ENCODE data around the gene SLC47A1.

SLC47A1 gene

GRCh38 chr17:19538095-19539039 is 4.7 kb downstream of the SLC47A1 start:
- TF ChIP-seq CTCF (IDR thresholded peaks at IDR 0.05; ENCODE audit: low read depth, low read length, missing control alignments) = no peak
- no peak overlapping the region for H3K4me3 ChIP-seq (ENCODE audit: low read depth, low read length)
- DNase-seq (ENCODE audit: low read depth) = no peak
- in situ Hi-C loops (cut with HindIII; ENCODE audit: low sequenced_read_pairs) = no loop called here

DNA sequence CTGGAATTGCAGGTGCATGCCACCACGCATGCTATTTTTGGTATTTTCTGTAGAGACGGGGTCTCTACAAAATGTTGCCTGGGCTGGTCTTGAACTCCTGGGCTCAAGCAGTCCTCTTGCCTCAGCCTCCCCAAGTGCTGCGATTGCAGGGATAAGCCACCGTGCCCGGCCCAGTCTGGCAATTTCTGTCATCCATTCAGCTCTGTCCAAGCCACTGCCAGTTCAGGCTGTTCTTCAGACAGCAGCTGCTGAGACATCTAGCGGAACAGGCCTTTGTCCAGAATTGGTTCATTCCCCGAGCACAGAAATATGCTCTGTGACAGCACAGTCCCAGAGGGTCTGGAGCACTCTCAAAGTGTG is 5.4 kb downstream of the SLC47A1 start:
- TF ChIP-seq CTCF (IDR thresholded peaks at IDR 0.05; ENCODE audit: low read depth, low read length, missing control alignments) = no peak
- in situ Hi-C loops (cut with HindIII; ENCODE audit: low sequenced_read_pairs) = no loop called here
- DNase-seq (ENCODE audit: low read depth) = no peak
- no peak overlapping the region for H3K4me3 ChIP-seq (ENCODE audit: low read depth, low read length)

GRCh38 chr17:19539841-19540311 is 6.2 kb downstream of the SLC47A1 start:
- in situ Hi-C loops (cut with HindIII; ENCODE audit: low sequenced_read_pairs) = no loop called here
- DNase-seq (ENCODE audit: low read depth) = no peak
- H3K4me3 ChIP-seq (ENCODE audit: low read depth, low read length) = no peak overlapping the region
- TF ChIP-seq CTCF (IDR thresholded peaks at IDR 0.05; ENCODE audit: low read depth, low read length, missing control alignments) = no peak

DNA sequence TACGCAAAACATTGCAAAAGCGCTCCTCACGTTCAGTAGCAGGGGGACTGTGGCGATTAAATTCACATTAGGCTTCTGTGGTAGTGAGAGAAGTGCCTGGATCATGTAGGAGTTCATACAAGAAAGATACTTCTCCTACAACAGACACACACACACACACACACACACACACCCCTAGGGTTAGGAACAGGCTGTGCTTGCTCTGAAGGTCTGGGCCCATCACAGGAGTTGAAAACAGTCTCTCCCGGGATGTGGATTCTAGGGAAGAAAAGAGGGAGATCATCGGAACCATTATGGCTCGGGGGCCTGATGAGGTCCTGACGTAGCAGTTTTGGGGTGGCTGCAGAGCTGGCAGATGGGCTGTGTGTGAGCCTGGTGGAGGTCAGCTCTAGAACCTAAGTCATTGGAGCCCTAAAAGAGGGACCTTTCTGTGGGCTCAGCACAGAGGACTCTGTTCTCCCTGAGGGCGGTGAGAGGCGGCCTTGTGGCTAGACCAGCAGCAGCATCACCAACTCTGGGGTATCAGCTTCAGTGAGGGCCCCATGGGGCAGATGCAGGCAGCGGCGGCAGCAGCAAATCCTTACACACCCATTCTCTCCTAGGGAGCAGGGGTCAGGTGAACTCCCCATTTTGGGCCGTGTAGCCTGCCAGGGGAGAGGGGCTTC is 7.2 kb downstream of the SLC47A1 start:
- no peak for TF ChIP-seq CTCF (IDR thresholded peaks at IDR 0.05; ENCODE audit: low read depth, low read length, missing control alignments)
- DNase-seq (ENCODE audit: low read depth) = no peak
- in situ Hi-C loops (cut with HindIII; ENCODE audit: low sequenced_read_pairs) = no loop called here
- no peak overlapping the region for H3K4me3 ChIP-seq (ENCODE audit: low read depth, low read length)

- in situ Hi-C loops (cut with HindIII; ENCODE audit: low sequenced_read_pairs) = no loop called here
- no peak for TF ChIP-seq CTCF (IDR thresholded peaks at IDR 0.05; ENCODE audit: low read depth, low read length, missing control alignments)
- H3K4me3 ChIP-seq (ENCODE audit: low read depth, low read length) = no peak overlapping the region
- DNase-seq (ENCODE audit: low read depth) = no peak
These were observed 7.8 kb downstream of the SLC47A1 start for GRCh38 chr17:19541445-19541844.

DNA sequence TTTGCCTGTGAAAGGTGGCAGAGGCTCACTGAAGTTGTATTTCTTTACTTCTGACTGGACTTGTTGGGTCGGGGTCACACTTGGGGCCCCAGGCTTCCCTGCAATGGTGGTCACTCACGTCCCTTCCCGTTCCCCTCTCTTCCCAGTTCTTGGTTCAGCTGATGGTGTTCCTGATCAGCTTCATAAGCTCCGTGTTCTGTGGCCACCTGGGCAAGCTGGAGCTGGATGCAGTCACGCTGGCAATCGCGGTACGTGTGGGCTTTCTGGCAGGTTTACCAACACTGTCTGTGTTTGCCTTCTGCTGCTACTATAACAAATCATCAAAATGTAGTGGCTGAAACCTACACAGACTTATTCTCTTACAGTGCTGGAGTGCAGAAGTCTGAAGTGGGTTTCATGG is 8.6 kb downstream of the SLC47A1 start:
- no peak for TF ChIP-seq CTCF (IDR thresholded peaks at IDR 0.05; ENCODE audit: low read depth, low read length, missing control alignments)

More for the DNA sequence above, 8.6 kb downstream of the SLC47A1 start:
- in situ Hi-C loops (cut with HindIII; ENCODE audit: low sequenced_read_pairs) = no loop called here
- H3K4me3 ChIP-seq (ENCODE audit: low read depth, low read length) = no peak overlapping the region
- no peak for DNase-seq (ENCODE audit: low read depth)
